ENCODE results near the gene ZRANB3. TPM values are rescaled to one million over a fixed set of nuclear protein-coding genes. Genes with fewer than 3 reads are reported as not detected.

The ZRANB3 gene
- total and polyA plus RNA-seq, 2 donors (not counting 3 experiments of a cell fraction or from before 2014, with no cell fraction given) = 2.2 to 6.0 TPM

DNA sequence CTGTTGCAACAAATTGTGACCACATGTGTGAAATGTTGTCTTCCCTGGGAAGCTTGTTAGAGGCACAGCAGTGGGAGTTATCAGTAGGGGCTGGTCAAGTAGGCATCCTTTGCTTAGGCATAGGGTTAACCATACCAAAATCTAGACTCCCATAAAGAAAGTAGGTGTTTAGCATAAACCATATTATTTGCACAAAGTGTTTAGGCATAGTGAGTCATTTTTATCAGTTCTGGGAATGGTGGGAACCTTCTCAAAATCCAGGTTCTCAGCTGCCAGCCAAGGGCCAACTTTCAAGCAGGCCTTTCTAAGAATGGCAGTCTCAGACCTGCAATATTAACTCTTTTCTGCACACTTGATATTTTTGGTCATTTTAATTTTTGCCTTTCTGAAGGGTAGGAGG, 390.4 kb downstream of the ZRANB3 start:
- POLR2A ChIA-PET = no interaction called here
- BruUV-seq (replicated peaks) = no TSS peak
- Histone ChIP-seq H3K4me3 (replicated peaks in 1 of 3; ENCODE audit: insufficient read depth in 1 of 3, low read depth in 1 of 3, low read length in 3 of 3) (no peak overlapping the region), H3K9ac (replicated peaks; ENCODE audit: extremely low read depth, insufficient read depth, low read length) (no peak overlapping the region), H2AFZ (ENCODE audit: low read depth, low read length) (no peak overlapping the region), H3K79me2 (ENCODE audit: control insufficient read depth, insufficient read depth, low read length) (peaks cover 2% of the 10 kb centered on the region), H3K9me1 (replicated peaks; ENCODE audit: control insufficient read depth, extremely low read depth, insufficient read depth, low read length) (no peaks in the 10 kb centered on the region), H3K36me3 (ENCODE audit: control insufficient read depth in 2 of 2, extremely low read depth in 1 of 2, insufficient read depth in 2 of 2, low read length in 2 of 2) (peaks cover 3 to 4% of the 10 kb centered on the region in 2 experiments), H3K9me3 (replicated peaks; ENCODE audit: control insufficient read depth, insufficient read depth, low read length) (no peaks in the 10 kb centered on the region), H3K27ac (ENCODE audit: insufficient read depth, low read depth, low read length) (no peak overlapping the region), H3K4me1 (ENCODE audit: control insufficient read depth, extremely low read depth, insufficient read depth, low read length) (no peaks in the 10 kb centered on the region), H4K20me1 (replicated peaks; ENCODE audit: control insufficient read depth, extremely low read depth, insufficient read depth, low read length) (no peaks in the 10 kb centered on the region), H3K27me3 (ENCODE audit: control insufficient read depth in 2 of 2, insufficient read depth in 2 of 2, low read length in 2 of 2) (no peaks in the 10 kb centered on the region), H3K4me2 (ENCODE audit: insufficient read depth, low read length) (no peak overlapping the region)
- TF ChIP-seq EZH2 (IDR thresholded peaks at IDR 0.05; ENCODE audit: borderline replicate concordance, low read depth, low read length, severe bottlenecking) = no peak
- no peak for TF ChIP-seq GATA2 (IDR thresholded peaks at IDR 0.05; ENCODE audit: insufficient read depth, insufficient read length, low read depth, low read length)
- TF ChIP-seq, protein P1, sequence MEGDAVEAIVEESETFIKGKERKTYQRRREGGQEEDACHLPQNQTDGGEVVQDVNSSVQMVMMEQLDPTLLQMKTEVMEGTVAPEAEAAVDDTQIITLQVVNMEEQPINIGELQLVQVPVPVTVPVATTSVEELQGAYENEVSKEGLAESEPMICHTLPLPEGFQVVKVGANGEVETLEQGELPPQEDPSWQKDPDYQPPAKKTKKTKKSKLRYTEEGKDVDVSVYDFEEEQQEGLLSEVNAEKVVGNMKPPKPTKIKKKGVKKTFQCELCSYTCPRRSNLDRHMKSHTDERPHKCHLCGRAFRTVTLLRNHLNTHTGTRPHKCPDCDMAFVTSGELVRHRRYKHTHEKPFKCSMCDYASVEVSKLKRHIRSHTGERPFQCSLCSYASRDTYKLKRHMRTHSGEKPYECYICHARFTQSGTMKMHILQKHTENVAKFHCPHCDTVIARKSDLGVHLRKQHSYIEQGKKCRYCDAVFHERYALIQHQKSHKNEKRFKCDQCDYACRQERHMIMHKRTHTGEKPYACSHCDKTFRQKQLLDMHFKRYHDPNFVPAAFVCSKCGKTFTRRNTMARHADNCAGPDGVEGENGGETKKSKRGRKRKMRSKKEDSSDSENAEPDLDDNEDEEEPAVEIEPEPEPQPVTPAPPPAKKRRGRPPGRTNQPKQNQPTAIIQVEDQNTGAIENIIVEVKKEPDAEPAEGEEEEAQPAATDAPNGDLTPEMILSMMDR (IDR thresholded peaks at IDR 0.05; ENCODE audit: extremely low read depth in 1 of 2, insufficient read depth in 1 of 2, low read depth in 1 of 2, low read length in 2 of 2) = no peak
- TF ChIP-seq POLR2A (IDR thresholded peaks at IDR 0.05; ENCODE audit: low read depth, low read length) = no peak
- TF ChIP-seq, protein P2, sequence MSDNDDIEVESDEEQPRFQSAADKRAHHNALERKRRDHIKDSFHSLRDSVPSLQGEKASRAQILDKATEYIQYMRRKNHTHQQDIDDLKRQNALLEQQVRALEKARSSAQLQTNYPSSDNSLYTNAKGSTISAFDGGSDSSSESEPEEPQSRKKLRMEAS (IDR thresholded peaks at IDR 0.05; ENCODE audit: insufficient read depth, insufficient read length) = no peak
- no peak for TF ChIP-seq POLR2AphosphoS5 (IDR thresholded peaks at IDR 0.05; ENCODE audit: insufficient read depth, low read depth, low read length)
- no peak for TF ChIP-seq MYC (IDR thresholded peaks at IDR 0.05; ENCODE audit: low read depth, low read length)
- TF ChIP-seq FOS (IDR thresholded peaks at IDR 0.05; ENCODE audit: borderline replicate concordance, insufficient read depth, low read length) = no peak
- no peak for TF ChIP-seq JUN (IDR thresholded peaks at IDR 0.05; ENCODE audit: borderline replicate concordance, insufficient read depth, insufficient read length, low read depth)
- CTCF ChIA-PET = interaction anchor here (0.5 kb wide), 1 partner anchor 385 kb away, joined by 4 read pairs; no protein-coding TSS in a partner anchor
- intact Hi-C loops (cut with micrococcal nuclease) (no loop called here), dilution Hi-C loops (cut with MboI; ENCODE audit: extremely low pct_ligation_motif_present, low sequenced_read_pairs) (no loop called here)
- FAIRE-seq = no peak
- no peak for DNase-seq (ENCODE audit: low read depth, low spot score)

Measured in endothelial cell of umbilical vein (primary cell).